NCI-H1436 (cell line): ENCODE measurements around the gene LONRF3.
"Not testable (repeated sequence)": the region's sequence is repeated elsewhere in the genome, so short reads cannot be mapped to it uniquely, and the experiment has no call there.

Experiments used
- DNase-seq: peaks from one replicate; lab custom pipeline; 2025; lab: John Stamatoyannopoulos, UW

Gene LONRF3

GRCh38 chrX:118988911-118989310, 14.5 kb downstream of the LONRF3 start:
- no peak for DNase-seq

- no peak for DNase-seq
Measured at GRCh38 chrX:118989886-118990285, 15.5 kb downstream of the LONRF3 start.

GRCh38 chrX:118990512-118991227, 16.3 kb downstream of the LONRF3 start:
- DNase-seq: no peak

- not testable (repeated sequence) for DNase-seq
Measured at GRCh38 chrX:118992441-118993121, 18.2 kb downstream of the LONRF3 start.

GRCh38 chrX:119003462-119003861, 29.0 kb downstream of the LONRF3 start:
- DNase-seq: no peak

- DNase-seq: peak; percentile 51
Measured at GRCh38 chrX:119004920-119005524, 30.6 kb downstream of the LONRF3 start.

GRCh38 chrX:119007189-119007770, 32.9 kb downstream of the LONRF3 start:
- DNase-seq: no peak

GRCh38 chrX:119008110-119008744, 33.8 kb downstream of the LONRF3 start:
- DNase-seq: peak; percentile 8

GRCh38 chrX:119009071-119009470, 34.7 kb downstream of the LONRF3 start:
- no peak for DNase-seq

- no peak for DNase-seq
Measured at GRCh38 chrX:119010491-119010890, 36.1 kb downstream of the LONRF3 start.

GRCh38 chrX:119013164-119013563, 38.7 kb downstream of the LONRF3 start:
- DNase-seq: no peak

GRCh38 chrX:119015407-119016237, 41.2 kb downstream of the LONRF3 start:
- DNase-seq: no peak

GRCh38 chrX:119017077-119017476, 42.7 kb downstream of the LONRF3 start:
- DNase-seq: no peak

GRCh38 chrX:119025900-119026299, 51.5 kb downstream of the LONRF3 start:
- DNase-seq: no peak

GRCh38 chrX:119026344-119026743, 51.9 kb downstream of the LONRF3 start:
- not testable (repeated sequence) for DNase-seq

GRCh38 chrX:119027960-119028732, 53.7 kb downstream of the LONRF3 start:
- DNase-seq: not testable (repeated sequence)

GRCh38 chrX:119028733-119029330, 54.4 kb downstream of the LONRF3 start:
- DNase-seq: no peak

GRCh38 chrX:119029656-119030055, 55.2 kb downstream of the LONRF3 start:
- not testable (repeated sequence) for DNase-seq

- DNase-seq: no peak
Measured at GRCh38 chrX:119030990-119031389, 56.6 kb downstream of the LONRF3 start.
